Measurements from ENCODE around the gene ARID1A.

Gene ARID1A

GRCh38 chr1:26727476-26727875 is 31.7 kb downstream of the ARID1A start:
- no peak for DNase-seq (ENCODE audit: low read depth)
- TF ChIP-seq CTCF (IDR thresholded peaks at IDR 0.05; ENCODE audit: insufficient read depth, low read depth, low read length, missing control alignments): no peak
- H3K4me3 ChIP-seq (ENCODE audit: low read depth, low read length): no peak overlapping the region

- no peak for DNase-seq (ENCODE audit: low read depth)
- no peak for TF ChIP-seq CTCF (IDR thresholded peaks at IDR 0.05; ENCODE audit: insufficient read depth, low read depth, low read length, missing control alignments)
- H3K4me3 ChIP-seq (ENCODE audit: low read depth, low read length): no peak overlapping the region
These were observed 32.8 kb downstream of the ARID1A start for GRCh38 chr1:26728645-26729044.

- TF ChIP-seq CTCF (IDR thresholded peaks at IDR 0.05; ENCODE audit: insufficient read depth, low read depth, low read length, missing control alignments): no peak
- no peak for DNase-seq (ENCODE audit: low read depth)
These were observed 33.8 kb downstream of the ARID1A start for GRCh38 chr1:26729633-26730032.

GRCh38 chr1:26730695-26731094 is 34.9 kb downstream of the ARID1A start:
- DNase-seq (ENCODE audit: low read depth): no peak
- H3K4me3 ChIP-seq (ENCODE audit: low read depth, low read length): no peak overlapping the region
- no peak for TF ChIP-seq CTCF (IDR thresholded peaks at IDR 0.05; ENCODE audit: insufficient read depth, low read depth, low read length, missing control alignments)

More at GRCh38 chr1:26729633-26730032, 33.8 kb downstream of the ARID1A start:
- H3K4me3 ChIP-seq (ENCODE audit: low read depth, low read length): no peak overlapping the region

GRCh38 chr1:26731233-26731902 is 35.6 kb downstream of the ARID1A start:
- no peak overlapping the region for H3K4me3 ChIP-seq (ENCODE audit: low read depth, low read length)
- no peak for DNase-seq (ENCODE audit: low read depth)
- TF ChIP-seq CTCF (IDR thresholded peaks at IDR 0.05; ENCODE audit: insufficient read depth, low read depth, low read length, missing control alignments): no peak

- no peak for TF ChIP-seq CTCF (IDR thresholded peaks at IDR 0.05; ENCODE audit: insufficient read depth, low read depth, low read length, missing control alignments)
- no peak for DNase-seq (ENCODE audit: low read depth)
- no peak overlapping the region for H3K4me3 ChIP-seq (ENCODE audit: low read depth, low read length)
These were observed 37.6 kb downstream of the ARID1A start for GRCh38 chr1:26733392-26733791.

GRCh38 chr1:26733982-26734381 is 38.2 kb downstream of the ARID1A start:
- H3K4me3 ChIP-seq (ENCODE audit: low read depth, low read length): no peak overlapping the region
- no peak for DNase-seq (ENCODE audit: low read depth)
- TF ChIP-seq CTCF (IDR thresholded peaks at IDR 0.05; ENCODE audit: insufficient read depth, low read depth, low read length, missing control alignments): no peak

Measured in GM12865 (cell line).